HCT116 (cell line): ENCODE measurements around the gene AFAP1. TPM values are rescaled to one million over a fixed set of nuclear protein-coding genes. Genes with fewer than 3 reads are reported as not detected.

ENCODE experiments used
- ATAC-seq: fragments of 200-7000 bp; cut with Tn5 transposase; 2 replicates; pipeline ENCODE4 v1.9.1; 2020; ENCODE audit warnings: mild to moderate bottlenecking, moderate library complexity
- BruUV-seq: library from RNA; stranded (reverse); fragments of 400-500 nt; replicated peaks from 2 replicates; lab custom pipeline; 2021; lab: Mats Ljungman, UMichigan
- CTCF ChIA-PET: fragments of 300-600 bp; sonication (Branson Sonifier 250); formaldehyde crosslinking; loops from one replicate; lab custom pipeline; 2021; ENCODE audit warnings: antibody characterized with exemption; lab: Charles Lee
- POLR2A ChIA-PET: fragments of 300-600, 350-600 bp; sonication (Branson Sonifier 250); formaldehyde crosslinking; loops from one replicate; lab custom pipeline; 2021; ENCODE audit warnings: antibody characterized with exemption; lab: Charles Lee
- RAD21 ChIA-PET, 2 experiments: fragments of 300-600 bp; sonication (Branson Sonifier 250); formaldehyde crosslinking; loops; one replicate each; lab custom pipeline; 2023; ENCODE audit warnings: low total read pairs in 2 of 2; ENCODE audit not compliant: uncharacterized antibody in 2 of 2, unreplicated experiment in 2 of 2, low non-redundant PET in 1 of 2; lab: Charles Lee
- DNase-seq: peaks from one replicate; pipeline ENCODE4 v3.0.0-alpha.2; 2010; ENCODE audit warnings: low read depth, low spot score
- H2AFZ ChIP-seq: fragments of 200-600 bp; shearing (Covaris generic), sonication (generic); 2 replicates; pipeline ENCODE4 v1.6.1; 2017; ENCODE audit warnings: low read depth, mixed run types, mixed read lengths, antibody characterized with exemption, low read length; ENCODE audit not compliant: poor library complexity, severe bottlenecking
- H3K27ac ChIP-seq: 2 replicates; pipeline ENCODE4 v1.5.1; 2012; ENCODE audit warnings: low read depth, low read length
- H3K27me3 ChIP-seq: fragments of 200-600 bp; sonication (generic); 2 replicates; pipeline ENCODE4 v1.6.1; 2016; ENCODE audit warnings: mixed run types, low read length, mixed read lengths; ENCODE audit not compliant: insufficient read depth
- H3K36me3 ChIP-seq, 2 experiments: fragments of 200-500 bp in 1 of 2; fragments of 200-600 bp in 1 of 2; sonication (Bioruptor generic) in 1 of 2; sonication (generic) in 1 of 2; 2 replicates each; pipeline versions ENCODE4 v1.5.1 to v1.6.1; 2014 to 2016; ENCODE audit warnings: low read length in 2 of 2, inconsistent platforms in 1 of 2, mixed read lengths in 1 of 2, mixed run types in 1 of 2; ENCODE audit not compliant: insufficient read depth in 2 of 2, control insufficient read depth in 1 of 2
- H3K4me1 ChIP-seq, 2 experiments: fragments of 200-600 bp in 1 of 2; sonication (generic) in 1 of 2; 2 replicates each; pipeline versions ENCODE4 v1.5.1 to v1.6.1; 2012 to 2017; ENCODE audit warnings: low read length in 2 of 2, inconsistent platforms in 1 of 2, mild to moderate bottlenecking in 1 of 2, mixed read lengths in 1 of 2, mixed run types in 1 of 2, moderate library complexity in 1 of 2; ENCODE audit not compliant: insufficient read depth in 2 of 2, control insufficient read depth in 1 of 2
- H3K4me2 ChIP-seq: fragments of 200-600 bp; sonication (generic); 2 replicates; pipeline ENCODE4 v1.6.1; 2017; ENCODE audit warnings: mixed run types, low read length, mixed read lengths
- H3K4me3 ChIP-seq, 2 experiments: fragments of 200-600 bp in 1 of 2; sonication (generic) in 1 of 2; replicated peaks in 1 of 2; 2 replicates each; pipeline ENCODE4 v1.5.1; 2011 to 2016; ENCODE audit warnings: low read length in 2 of 2, control low read depth in 1 of 2, low read depth in 1 of 2, mild to moderate bottlenecking in 1 of 2, mixed read lengths in 1 of 2, mixed run types in 1 of 2
- H3K79me2 ChIP-seq: fragments of 200-600 bp; sonication (generic); 2 replicates; pipeline ENCODE4 v1.6.1; 2017; ENCODE audit warnings: mild to moderate bottlenecking, mixed run types, low read length, moderate library complexity, mixed read lengths; ENCODE audit not compliant: insufficient read depth
- H3K9ac ChIP-seq: fragments of 200-600 bp; sonication (generic); 2 replicates; pipeline ENCODE4 v1.6.1; 2016; ENCODE audit warnings: low read length, mixed read lengths
- H3K9me2 ChIP-seq: fragments of 200-600 bp; sonication (generic), shearing (Covaris generic); 2 replicates; pipeline ENCODE4 v1.6.1; 2017; ENCODE audit warnings: mixed run types, mild to moderate bottlenecking, moderate library complexity; ENCODE audit not compliant: insufficient read depth
- H3K9me3 ChIP-seq, 2 experiments: fragments of 200-500 bp in 1 of 2; fragments of 200-600 bp in 1 of 2; sonication (Bioruptor generic) in 1 of 2; sonication (generic) in 1 of 2; 2 replicates each; pipeline ENCODE4 v1.6.1; 2014 to 2017; ENCODE audit warnings: low read length in 2 of 2, mixed read lengths in 2 of 2, inconsistent platforms in 1 of 2, low read depth in 1 of 2, mild to moderate bottlenecking in 1 of 2, mixed run types in 1 of 2, moderate library complexity in 1 of 2; ENCODE audit not compliant: control insufficient read depth in 1 of 2, insufficient read depth in 1 of 2
- H4K20me1 ChIP-seq: fragments of 200-600 bp; sonication (generic), shearing (Covaris generic); 2 replicates; pipeline ENCODE4 v1.6.1; 2017; ENCODE audit warnings: mixed run types, mild to moderate bottlenecking, moderate library complexity; ENCODE audit not compliant: insufficient read depth
- CBX3 ChIP-seq: IDR thresholded peaks from 2 replicates; pipeline ENCODE4 v1.6.1; 2012; ENCODE audit warnings: low read depth
- CEBPB ChIP-seq: IDR thresholded peaks from 2 replicates; pipeline ENCODE4 v1.6.1; 2012; ENCODE audit warnings: low read depth
- CTCF ChIP-seq, 3 experiments: fragments of 200-600 bp in 1 of 3; sonication (generic) in 1 of 3; IDR thresholded peaks in 2 of 3; conservative IDR thresholded peaks in 1 of 3; 2 replicates each; pipeline ENCODE4 v1.5.1; 2012 to 2017; ENCODE audit warnings: low read depth in 2 of 3, low read length in 2 of 3, antibody characterized with exemption in 1 of 3, borderline replicate concordance in 1 of 3, control low read depth in 1 of 3, mild to moderate bottlenecking in 1 of 3, mixed read lengths in 1 of 3, mixed run types in 1 of 3, moderate library complexity in 1 of 3; ENCODE audit not compliant: insufficient read depth in 1 of 3
- EGR1 ChIP-seq: IDR thresholded peaks from 2 replicates; pipeline ENCODE4 v1.6.1; 2012; ENCODE audit warnings: low read depth
- EZH2phosphoT487 ChIP-seq: fragments of 200-600 bp; IDR thresholded peaks from 2 replicates; pipeline ENCODE4 v1.6.1; 2018; ENCODE audit warnings: antibody characterized with exemption, borderline replicate concordance
- FOSL1 ChIP-seq: IDR thresholded peaks from 2 replicates; pipeline ENCODE4 v1.6.1; 2012; ENCODE audit warnings: low read depth
- JUND ChIP-seq: IDR thresholded peaks from 2 replicates; pipeline ENCODE4 v1.6.1; 2012
- MAX ChIP-seq: IDR thresholded peaks from 2 replicates; pipeline ENCODE4 v1.6.1; 2012
- POLR2A ChIP-seq: IDR thresholded peaks from 2 replicates; pipeline ENCODE4 v1.7.0; 2011; ENCODE audit warnings: borderline replicate concordance; ENCODE audit not compliant: insufficient read depth, insufficient read length; ENCODE audit errors: extremely low read depth
- POLR2AphosphoS5 ChIP-seq: IDR thresholded peaks from 2 replicates; pipeline ENCODE4 v1.6.1; 2011; ENCODE audit warnings: mild to moderate bottlenecking, low read depth, low read length, moderate library complexity
- REST ChIP-seq: IDR thresholded peaks from 2 replicates; pipeline ENCODE4 v1.6.1; 2012; ENCODE audit warnings: low read depth
- SIN3A ChIP-seq: IDR thresholded peaks from 2 replicates; pipeline ENCODE4 v1.6.1; 2012; ENCODE audit warnings: low read depth
- ZNF274 ChIP-seq: fragments of 200-500 bp; sonication (Bioruptor generic); IDR thresholded peaks from 2 replicates; pipeline ENCODE4 v1.6.1; 2014; ENCODE audit warnings: mild to moderate bottlenecking, low read depth, low read length, inconsistent platforms
- intact Hi-C: fragments of 100-400 bp; cut with micrococcal nuclease; formaldehyde crosslinking; loops from 2 replicates; pipeline ENCODE4 v1.10.0; 2022
- total RNA-seq: library from RNA; stranded (reverse); gene quantifications from one replicate; pipeline ENCODE4 v1.2.1, GENCODE V29; 2021; ENCODE audit not compliant: unreplicated experiment

AFAP1 gene
- total RNA-seq, 1 experiment from 2014 or later = 19.4 TPM

- RAD21 ChIA-PET = no interaction called here
- no peak overlapping the region for H3K9ac ChIP-seq
- TF ChIP-seq EZH2phosphoT487 (no peak), REST (no peak), FOSL1 (no peak), CEBPB (no peak), SIN3A (no peak), ZNF274 (no peak), MAX (no peak), JUND (no peak), POLR2AphosphoS5 (no peak), POLR2A (no peak), EGR1 (no peak), CBX3 (no peak), CTCF (IDR thresholded peaks at IDR 0.05 in 2 of 3, conservative IDR thresholded peaks at IDR 0.05 in 1 of 3; ENCODE audit: borderline replicate concordance in 1 of 3, insufficient read depth in 1 of 3, low read depth in 2 of 3, low read length in 2 of 3) (no peak)
- TF ChIP-seq, all 23 proteins: peak for 0
- no peak overlapping the region for H2AFZ ChIP-seq
- no peak for ATAC-seq
- H4K20me1 ChIP-seq = no peaks in the 10 kb centered on the region
- H3K9me3 ChIP-seq = no peaks in the 10 kb centered on the region
- no peak for DNase-seq
- H3K27ac ChIP-seq = no peak overlapping the region
- peaks cover 0 to 4% of the 10 kb centered on the region in 2 experiments; a peak in 1 of 4 replicates for H3K4me1 ChIP-seq
- BruUV-seq = no TSS peak
- CTCF ChIA-PET = no interaction called here
- H3K4me3 ChIP-seq = no peak overlapping the region
- intact Hi-C loops = no loop called here
- H3K36me3 ChIP-seq = peaks cover 2 to 3% of the 10 kb centered on the region in 2 experiments; a peak in 2 of 4 replicates
- POLR2A ChIA-PET = no interaction called here
- H3K9me2 ChIP-seq = no peaks in the 10 kb centered on the region
- no peak overlapping the region for H3K4me2 ChIP-seq
- no peaks in the 10 kb centered on the region for H3K27me3 ChIP-seq
- no peaks in the 10 kb centered on the region for H3K79me2 ChIP-seq
Measured at GRCh38 chr4:7764466-7764865, 175.2 kb downstream of the AFAP1 start.
